ENCODE measurements around the gene BAG5. TPM values are rescaled to one million over a fixed set of nuclear protein-coding genes. Genes with fewer than 3 reads are reported as not detected.
"Not testable (repeated sequence)": the region's sequence is repeated elsewhere in the genome, so short reads cannot be mapped to it uniquely, and the experiment has no call there.

BAG5 gene
- total RNA-seq, 1 donor from 2014 or later = 20.1 TPM

GRCh38 chr14:103527408-103528145, 34.9 kb downstream of the BAG5 start:
- no peak for DNase-seq (ENCODE audit: low spot score)
- intact Hi-C loops (cut with DNase I) = no loop called here

- intact Hi-C loops (cut with DNase I) = no loop called here
- DNase-seq (ENCODE audit: low spot score) = no peak
These were observed 35.6 kb downstream of the BAG5 start for GRCh38 chr14:103526914-103527248.

DNA sequence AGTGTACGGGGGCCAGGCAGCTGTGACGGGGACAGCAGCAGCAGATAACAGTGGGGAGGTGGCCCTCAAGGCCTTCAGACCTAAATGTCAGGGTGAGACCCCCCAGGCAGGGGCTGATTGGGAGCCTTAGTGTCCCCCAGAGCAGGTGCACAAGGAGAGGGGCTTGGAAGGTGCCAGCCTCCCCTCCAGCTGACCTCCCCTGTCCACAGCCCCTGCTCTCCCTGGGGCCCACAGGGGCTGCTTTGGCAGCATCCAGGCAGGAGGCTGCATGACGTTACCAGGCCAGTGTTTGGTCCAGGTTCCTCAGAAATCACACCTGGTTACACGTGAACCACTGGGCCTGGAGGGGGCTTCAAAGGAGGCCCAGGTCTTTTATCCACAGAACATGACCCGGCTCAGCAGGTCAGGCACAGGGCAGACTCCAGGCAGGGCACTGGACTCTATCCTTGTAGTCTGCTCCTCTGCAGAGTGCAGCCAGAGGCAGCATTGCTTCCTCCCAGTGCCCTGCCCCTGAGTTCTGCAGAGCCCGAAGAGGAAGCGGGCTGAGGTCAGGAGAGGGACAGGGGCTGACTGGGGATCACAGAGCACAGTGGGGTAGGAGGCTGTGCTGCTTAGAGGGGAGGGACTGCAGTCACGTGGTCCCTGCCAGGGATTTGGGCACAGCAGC, 36.1 kb downstream of the BAG5 start:
- DNase-seq (ENCODE audit: low spot score) = no peak
- intact Hi-C loops (cut with DNase I) = no loop called here

- DNase-seq (ENCODE audit: low spot score); intact Hi-C loops (cut with DNase I): not testable (repeated sequence)
These were observed 36.8 kb downstream of the BAG5 start for GRCh38 chr14:103525430-103526246.

GRCh38 chr14:103524002-103524935, 38.2 kb downstream of the BAG5 start:
- intact Hi-C loops (cut with DNase I) = no loop called here
- DNase-seq (ENCODE audit: low spot score) = no peak

- no peak for DNase-seq (ENCODE audit: low spot score)
- intact Hi-C loops (cut with DNase I) = no loop called here
These were observed 38.9 kb downstream of the BAG5 start for GRCh38 chr14:103523575-103523954.

DNA sequence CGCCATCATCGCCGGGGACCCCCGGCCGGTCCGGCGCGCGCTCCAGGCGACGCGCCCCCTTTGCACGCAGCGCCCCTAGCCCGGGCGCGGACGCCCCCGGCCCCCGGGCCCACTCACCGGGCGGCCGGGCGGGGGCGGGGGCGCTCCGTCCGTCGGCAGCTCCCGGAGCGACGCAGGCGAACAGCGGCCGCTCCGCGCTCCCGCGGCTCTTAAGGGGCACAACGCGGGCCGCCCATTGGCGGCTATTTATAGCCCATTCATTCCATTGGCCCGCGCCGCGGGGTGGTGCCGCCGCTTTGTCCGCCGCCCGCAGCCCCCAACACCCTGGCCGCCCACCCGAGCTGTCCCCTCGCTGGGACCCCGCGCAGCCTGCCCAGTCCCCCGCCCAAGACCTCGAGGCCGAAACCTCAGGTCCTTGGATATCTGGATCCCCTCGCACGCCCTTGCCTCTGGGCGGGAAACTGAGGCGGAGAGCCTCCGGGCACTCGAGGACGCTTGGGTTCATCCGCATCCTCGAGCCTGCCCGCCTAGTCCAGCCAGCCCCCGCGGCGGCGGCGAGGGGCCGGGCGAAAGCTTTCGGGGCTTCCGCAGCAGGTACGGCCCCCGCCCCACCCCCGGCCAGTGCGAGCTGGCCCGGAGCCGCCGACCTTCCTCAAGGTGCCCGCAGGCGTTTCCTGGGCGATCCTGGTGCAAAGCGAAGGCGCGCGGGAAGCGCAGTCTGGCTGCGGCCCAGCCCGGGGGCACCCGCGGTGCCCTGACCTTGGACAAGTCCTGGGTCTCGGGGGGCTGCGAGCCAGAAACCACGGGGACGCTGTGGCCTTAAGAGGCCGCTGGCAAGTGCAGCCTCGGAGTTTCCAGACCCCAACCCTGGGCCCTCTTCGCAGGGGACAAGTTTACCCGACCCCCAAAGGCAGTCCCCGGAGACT, 39.5 kb downstream of the BAG5 start, which contains the start of gene CKB:
Gene CKB (minus strand): TSS at position 182 of the 926 bp plus-strand sequence. CDS start 337 bp downstream, outside the sequence.
- DNase-seq (ENCODE audit: low spot score) = no peak
- intact Hi-C loops (cut with DNase I) = no loop called here

GRCh38 chr14:103521951-103522563, 40.4 kb downstream of the BAG5 start:
- intact Hi-C loops (cut with DNase I) = no loop called here
- peak; percentile 71 for DNase-seq (ENCODE audit: low spot score)

DNA sequence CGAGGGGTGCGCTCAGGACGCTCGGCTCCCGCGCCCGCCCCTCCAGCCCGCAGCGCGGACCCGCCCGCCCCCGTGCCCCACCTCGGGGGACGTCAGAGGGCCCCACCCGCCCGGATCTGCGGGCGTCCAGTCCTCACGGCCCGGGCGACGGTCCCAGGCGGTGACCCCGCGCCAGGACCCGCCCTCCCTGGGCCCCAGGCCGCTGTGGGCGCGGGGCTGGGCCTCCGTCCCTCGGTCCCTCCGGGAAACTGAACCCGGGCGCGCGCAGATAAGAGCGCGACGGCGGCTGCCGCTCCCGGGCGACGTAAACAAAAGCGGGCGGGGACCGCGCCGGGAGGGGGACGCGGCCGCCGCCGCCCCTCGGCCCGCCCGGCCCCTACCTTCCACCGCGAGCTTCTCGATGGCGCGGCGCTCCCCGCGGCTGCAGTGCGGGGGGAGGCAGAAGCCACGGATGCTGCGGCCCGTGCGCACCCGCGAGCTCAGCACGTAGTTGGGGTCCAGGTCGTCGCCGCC, 41.0 kb downstream of the BAG5 start:
- no peak for DNase-seq (ENCODE audit: low spot score)
- intact Hi-C loops (cut with DNase I) = no loop called here

- intact Hi-C loops (cut with DNase I) = no loop called here
- peak; percentile 90 for DNase-seq (ENCODE audit: low spot score)
These were observed 41.6 kb downstream of the BAG5 start for GRCh38 chr14:103520657-103521437.

DNA sequence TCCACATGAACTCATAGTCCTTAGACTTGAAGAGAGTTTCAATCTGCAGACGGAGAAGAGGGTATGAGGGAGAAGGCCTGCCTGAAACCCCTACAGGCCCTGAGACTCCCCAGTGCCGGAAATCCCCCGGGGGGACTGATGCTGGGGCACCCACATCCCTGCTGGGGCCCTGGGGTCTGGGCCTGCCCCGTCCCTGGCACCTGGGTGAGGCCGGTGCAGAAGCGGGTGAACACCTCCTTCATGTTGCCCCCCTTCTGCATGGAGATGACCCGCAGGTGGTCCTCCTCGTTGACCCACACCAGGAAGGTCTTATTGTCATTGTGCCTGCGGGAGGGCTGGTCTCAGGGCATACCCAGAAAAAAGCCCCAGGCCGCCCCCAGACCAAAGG, 42.2 kb downstream of the BAG5 start:
- peak; percentile 62 for DNase-seq (ENCODE audit: low spot score)

DNA sequence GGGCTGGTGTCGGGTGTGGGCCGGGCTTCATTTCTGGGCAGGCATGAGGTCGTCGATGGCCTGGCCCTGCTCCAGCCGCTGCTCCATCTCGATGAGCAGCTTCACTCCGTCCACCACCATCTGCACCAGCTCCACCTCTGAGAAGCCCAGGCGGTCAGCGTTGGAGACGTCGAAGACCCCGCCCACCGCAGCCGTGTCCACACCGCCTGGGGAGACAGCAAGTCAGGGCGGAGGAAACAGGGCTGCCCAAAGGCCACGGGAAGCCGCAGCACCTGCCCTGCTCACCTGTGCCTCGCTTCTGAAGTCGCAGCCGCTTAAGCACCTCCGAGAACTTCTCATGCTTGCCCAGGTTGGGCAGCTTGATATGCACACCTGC, 42.6 kb downstream of the BAG5 start:
- DNase-seq (ENCODE audit: low spot score) = no peak
- intact Hi-C loops (cut with DNase I) = loop anchor here (2.0 kb wide), 1 partner anchor 27 kb away; no protein-coding TSS in a partner anchor

More for the DNA sequence above, 42.2 kb downstream of the BAG5 start:
- intact Hi-C loops (cut with DNase I) = no loop called here

DNA sequence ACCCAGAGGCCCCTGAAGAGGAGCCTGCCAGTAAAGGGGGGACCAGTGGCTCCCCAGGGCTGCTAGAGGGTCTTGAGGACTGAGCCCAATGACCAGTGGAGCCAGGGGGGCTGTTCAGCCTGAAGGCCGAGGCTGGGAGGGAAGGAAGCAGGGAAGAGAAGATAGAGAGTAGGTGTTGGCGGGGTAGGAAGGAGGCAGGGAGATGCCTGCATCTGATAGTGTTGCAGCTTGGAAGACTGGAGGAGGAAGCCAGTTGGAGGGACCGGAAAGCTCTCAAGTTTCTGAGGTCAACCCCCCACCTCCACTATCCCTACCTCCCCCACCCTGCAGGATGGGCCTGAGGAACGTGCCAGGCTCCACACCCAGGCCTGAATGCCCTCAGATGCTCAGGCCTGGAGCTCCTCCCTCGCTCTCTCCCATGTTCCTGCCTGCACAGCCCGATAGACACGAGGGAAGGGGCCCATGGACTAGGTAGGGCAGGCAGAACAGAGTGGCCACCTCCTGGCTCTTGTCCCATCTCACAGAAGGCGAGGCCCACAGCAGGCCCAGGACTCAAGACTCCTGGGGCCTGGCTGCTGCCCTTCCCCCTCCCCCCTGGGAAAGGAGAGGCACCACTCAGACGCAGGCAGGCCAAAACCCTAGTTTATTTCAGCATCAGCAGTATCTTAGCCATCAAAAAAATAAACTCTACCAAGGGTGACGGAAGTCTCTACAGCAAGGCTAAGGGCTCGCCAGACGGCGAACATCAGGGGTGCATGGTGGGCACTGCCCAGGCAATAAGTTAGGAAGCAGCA, 43.2 kb downstream of the BAG5 start:
- peak; percentile 69 for DNase-seq (ENCODE audit: low spot score)
- intact Hi-C loops (cut with DNase I) = loop anchor here (2.0 kb wide), 1 partner anchor 28 kb away; no protein-coding TSS in a partner anchor

GRCh38 chr14:103518422-103519042, 43.9 kb downstream of the BAG5 start:
- intact Hi-C loops (cut with DNase I) = loop anchor here (2.0 kb wide), 1 partner anchor 28 kb away; no protein-coding TSS in a partner anchor
- peak; percentile 85 for DNase-seq (ENCODE audit: low spot score)

DNA sequence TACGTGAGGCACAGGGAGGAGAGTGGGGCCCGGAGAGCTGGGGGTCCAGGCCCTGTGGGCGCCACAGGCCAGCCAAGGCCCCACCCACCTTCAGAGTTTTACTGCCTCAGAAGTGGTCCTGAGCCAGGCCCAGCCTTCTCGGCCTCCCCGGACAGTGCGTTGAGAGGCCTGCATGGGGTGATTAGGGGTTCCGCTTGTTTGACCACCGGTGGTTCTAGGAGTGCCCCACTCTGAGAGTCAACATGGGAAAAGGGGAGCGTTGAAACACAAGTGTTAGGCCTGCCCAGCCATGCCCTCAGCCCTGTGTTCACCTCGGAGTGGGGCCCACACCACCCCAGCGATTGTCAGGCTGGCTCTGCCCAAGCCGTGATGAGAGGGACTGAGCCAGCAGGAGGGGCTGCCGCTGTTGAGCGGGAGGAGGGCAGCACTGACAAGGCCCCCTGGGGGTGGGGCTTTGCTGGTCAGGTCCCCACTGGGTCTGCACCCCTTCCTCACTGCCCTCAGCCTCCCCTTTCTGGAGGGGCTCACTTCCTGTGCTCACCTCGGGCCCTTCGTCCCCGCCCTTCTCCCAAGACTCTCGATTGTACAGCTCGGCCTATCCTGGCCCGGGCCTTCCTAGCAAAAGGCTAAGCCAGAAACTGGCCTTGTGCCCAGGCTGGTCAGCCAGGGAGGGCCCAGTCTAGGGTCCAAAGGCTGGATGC, 44.6 kb downstream of the BAG5 start:
- DNase-seq (ENCODE audit: low spot score) = peak; percentile 76
- intact Hi-C loops (cut with DNase I) = loop anchor here (2.0 kb wide), 1 partner anchor 29 kb away; no protein-coding TSS in a partner anchor

All from cardiac septum (tissue), 1 donor.